NCI-H446 (cell line): ENCODE results near the gene ARFGEF2.
"Not testable (repeated sequence)": the region's sequence is repeated elsewhere in the genome, so short reads cannot be mapped to it uniquely, and the experiment has no call there.

Source experiments
- DNase-seq, 2 experiments: peaks; one replicate each; lab custom pipeline; 2025; lab: John Stamatoyannopoulos, UW

The ARFGEF2 gene

DNA sequence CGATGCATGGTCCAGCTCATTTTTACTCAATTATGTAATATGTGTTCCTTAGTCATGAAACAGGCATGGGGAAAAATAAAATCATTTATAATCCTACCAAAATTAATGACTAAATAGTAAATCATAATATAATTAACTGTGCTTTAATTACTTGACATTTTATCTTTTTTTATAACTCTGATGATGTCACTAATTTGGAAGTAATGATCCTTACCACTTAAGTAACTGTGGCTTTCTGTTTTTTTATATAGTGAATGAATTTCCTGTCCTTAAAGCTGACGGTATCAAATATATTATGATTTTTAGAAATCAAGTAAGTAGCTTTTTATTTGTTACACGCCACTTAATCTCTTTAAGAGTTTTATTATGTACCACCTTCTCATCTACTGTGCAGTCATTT lies 156.8 kb downstream of the ARFGEF2 start:
- DNase-seq: no peak

GRCh38 chr20:49082295-49082694 lies 160.8 kb downstream of the ARFGEF2 start:
- DNase-seq: not testable (repeated sequence)
